HG03108 (cell line): ENCODE results near the gene TSPAN9.

Experiments used
- ATAC-seq: cut with Tn5 transposase; IDR thresholded peaks from one replicate; pipeline ENCODE4 v1.9.1; 2021; ENCODE audit warnings: moderate library complexity; ENCODE audit not compliant: unreplicated experiment

Gene TSPAN9

DNA sequence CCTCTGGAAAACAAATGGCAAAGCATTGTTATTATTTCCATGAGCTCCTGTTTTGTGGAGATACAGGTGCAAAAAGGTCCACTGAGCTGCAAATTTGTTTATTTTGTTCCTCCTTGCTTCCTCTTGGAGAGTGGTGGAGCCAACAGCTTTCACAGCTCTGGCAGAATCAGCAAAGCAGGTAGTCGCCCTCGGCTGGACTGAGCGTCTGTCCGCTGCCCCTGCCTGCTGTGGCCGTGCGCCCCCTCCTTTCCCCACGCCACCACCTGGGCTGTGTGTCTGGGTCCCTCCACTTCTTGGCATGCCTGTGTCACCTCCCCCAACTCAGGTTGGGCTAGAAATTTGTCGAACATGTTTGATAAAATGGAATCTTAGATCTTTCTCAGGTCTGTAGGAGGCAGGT is 188.2 kb downstream of the TSPAN9 start:
- no peak for ATAC-seq

DNA sequence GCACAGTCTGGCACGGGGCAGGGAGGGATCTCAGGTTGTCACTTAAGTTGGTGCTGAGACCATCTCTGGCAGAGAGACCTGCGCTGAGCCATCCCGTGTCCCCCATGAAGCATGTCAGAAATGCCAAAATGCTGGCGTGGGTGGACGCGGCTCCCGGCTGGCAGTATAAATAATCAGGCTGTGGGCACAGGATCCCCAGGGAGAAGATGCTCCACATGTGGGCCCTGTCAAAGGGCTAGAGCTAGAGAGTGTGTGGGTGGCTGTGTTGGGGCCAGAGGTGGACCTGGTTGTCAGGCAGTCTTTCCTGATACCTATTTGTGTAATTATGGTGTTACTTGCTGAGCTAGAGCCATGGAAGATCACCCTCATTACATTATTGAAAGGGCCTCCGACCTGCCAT is 189.5 kb downstream of the TSPAN9 start:
- ATAC-seq: no peak

DNA sequence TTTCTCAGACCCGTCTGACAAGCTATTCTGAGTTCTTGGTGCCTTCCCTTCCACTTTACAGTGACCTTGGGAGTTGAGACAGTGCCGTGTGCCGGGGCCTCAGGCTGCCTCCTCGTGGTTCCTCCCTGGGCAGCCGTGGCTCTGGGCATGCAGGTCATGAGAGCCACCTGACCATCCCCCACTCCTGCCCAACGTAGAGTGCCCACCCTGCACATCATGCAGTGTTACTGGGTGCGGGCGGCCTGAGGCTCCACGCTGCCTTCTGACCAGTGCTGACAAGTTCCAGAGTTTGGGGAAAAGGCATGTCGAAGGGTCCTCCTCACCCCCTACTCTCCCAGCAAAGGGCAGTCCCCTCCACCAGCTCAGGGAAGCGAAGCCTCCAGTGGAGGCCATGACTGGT is 190.5 kb downstream of the TSPAN9 start:
- ATAC-seq: no peak

DNA sequence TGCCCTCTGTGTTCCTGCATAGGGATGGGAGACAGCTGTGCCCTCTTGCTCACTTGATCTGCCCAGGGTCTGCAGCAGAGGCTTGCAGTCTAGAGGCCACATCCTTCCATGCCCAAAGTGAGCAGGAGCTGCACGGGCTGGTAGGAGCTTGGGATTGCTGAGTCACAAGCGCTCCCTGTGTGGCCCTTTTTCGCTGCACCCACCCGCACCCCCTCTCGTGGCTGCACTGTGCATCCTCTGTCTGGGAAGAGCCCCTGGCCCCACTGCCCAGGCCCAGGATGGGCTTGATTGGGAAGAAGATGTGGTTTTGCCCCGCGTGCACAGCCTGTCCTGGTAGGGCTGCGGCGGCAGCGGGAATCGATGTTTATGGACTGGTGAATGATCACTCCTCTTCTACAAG is 192.4 kb downstream of the TSPAN9 start:
- no peak for ATAC-seq

DNA sequence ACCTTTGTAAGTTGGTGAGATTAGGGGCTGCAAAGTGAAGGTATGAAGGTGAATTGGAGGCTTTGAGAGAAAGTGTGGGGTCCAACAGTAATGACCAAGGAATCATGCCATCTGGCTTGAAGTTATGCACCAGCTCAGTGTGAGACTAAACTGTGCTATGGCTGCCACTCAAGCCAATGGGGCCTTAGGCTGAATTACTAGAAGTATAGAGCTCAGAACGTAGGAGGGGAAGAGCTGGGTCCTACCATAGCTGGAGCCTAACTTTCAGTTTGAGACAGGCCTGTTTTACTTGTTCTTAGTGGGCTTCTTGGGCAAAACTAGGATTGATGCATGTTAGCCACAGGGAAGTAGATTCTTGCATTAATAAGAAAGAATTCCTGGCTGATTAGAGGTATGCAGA is 194.0 kb downstream of the TSPAN9 start:
- ATAC-seq: no peak

DNA sequence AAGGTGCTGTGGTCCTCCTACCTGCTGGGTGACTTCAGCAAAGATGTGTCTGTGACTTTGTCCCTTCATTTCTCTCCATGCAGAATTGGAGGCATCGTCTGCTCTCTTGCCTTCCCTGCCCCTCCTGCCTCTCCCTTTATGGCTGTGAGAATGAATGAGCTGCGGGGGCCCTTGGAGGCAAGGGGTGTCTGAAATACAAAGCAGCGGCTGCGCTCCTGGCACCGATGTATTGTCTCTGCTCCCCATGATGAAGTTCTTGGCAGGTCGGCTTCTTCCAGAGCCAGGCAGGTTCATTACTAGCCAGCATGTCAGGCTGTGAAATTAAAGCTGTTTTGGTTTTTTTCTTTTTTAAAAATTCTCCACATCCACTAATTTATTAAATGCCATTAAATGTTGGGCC is 194.5 kb downstream of the TSPAN9 start:
- no peak for ATAC-seq

DNA sequence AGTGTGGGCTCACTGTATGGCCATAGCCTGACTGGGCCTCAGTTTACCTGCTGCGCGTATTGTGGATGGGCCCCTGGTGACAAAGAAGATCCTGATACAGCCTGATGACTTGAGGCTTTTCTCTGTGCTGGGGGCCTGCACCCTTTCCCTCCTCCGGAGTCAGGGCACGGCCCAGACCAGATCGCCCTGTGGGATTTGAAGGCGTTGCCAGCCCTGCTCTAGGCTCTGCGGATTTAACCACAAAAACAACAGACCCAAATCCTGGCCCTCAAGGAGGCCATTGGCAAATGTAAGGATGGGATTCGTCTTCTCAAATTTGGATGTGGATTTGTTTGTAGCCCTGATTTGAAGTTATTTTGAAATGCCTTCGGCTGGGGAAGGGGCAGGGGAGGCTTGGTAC is 195.8 kb downstream of the TSPAN9 start:
- no peak for ATAC-seq

DNA sequence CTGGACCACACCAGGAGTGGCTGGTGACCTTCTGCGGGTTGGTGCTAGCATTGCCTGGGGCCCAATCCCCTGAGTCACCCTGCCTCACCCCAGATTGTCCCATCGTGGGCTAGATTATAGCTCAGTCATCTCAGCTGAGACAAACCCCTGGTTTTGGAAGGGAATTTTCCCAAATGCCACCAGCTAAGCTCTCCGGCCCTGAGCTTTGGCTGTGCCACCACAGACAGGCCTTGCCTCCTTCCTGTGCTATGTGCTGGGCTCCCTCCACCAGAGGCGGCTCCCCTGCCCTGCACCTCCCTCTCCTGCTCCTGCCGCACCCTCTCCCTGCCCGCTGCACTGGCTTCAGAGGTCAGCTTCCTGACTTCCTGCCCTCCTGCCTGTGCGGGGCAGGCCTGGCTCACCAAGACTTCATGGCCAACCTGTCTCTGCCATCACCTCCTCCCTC is 196.3 kb downstream of the TSPAN9 start:
- no peak for ATAC-seq

DNA sequence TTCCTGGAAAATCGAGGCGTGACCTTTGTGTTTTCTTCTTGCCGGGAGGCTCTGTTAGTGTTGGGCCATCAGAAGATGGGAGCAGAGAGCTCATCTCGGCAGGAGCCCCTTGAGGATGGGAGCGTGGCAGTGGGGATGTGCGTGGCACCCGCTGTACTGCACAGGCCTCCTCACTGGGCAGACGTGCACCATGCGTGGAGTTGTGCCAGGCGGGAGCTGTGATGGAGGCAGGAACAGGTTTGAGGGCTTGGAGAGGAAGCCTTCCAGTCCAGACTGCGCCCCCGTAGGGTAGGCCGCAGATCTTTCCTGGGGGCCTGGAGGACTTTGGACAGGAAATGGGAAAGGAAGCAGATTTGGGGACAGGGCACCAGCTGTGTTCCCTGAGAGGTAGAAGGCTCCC is 197.5 kb downstream of the TSPAN9 start:
- no peak for ATAC-seq

DNA sequence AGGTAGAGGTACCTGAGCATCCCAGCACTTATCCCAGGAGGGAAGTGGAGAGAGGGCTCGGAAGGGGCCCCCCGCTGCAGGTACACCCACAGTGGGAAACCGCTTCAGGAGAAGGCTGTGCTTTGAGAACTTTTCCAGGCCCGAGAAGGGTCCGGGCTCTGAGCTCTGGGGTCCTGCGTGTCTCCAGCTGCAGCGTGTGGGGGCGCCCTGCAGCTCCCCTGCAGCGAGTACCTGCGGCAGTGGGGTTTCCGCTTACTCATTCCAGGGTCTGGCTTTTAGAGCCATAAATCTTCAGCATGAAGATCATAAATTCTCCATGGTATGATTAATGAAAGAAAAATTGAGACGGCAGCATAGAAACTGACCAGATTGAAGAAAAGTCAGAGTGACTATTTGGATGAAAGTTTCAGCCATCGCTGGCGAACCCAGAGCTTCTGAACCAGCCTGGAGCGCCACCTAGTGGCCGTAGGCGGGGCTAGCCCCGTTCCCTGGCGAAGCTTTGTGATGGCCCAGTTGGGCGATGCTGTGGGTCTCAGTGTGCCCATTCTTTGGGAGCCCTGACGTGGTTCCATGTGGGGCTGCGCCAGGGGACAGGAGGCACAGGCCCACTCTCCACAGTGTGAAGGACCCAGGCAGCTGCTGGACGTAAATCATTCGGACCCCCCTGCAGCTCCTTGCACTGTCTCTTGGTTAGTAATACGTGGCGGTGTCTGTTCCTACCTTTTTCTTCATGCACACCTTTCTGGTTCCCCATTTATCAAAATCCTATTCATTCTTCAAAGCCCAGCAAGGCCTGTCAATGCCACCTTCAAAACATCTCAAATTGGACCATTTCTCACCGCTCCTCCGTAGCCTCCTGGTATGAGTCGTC is 198.2 kb downstream of the TSPAN9 start:
- ATAC-seq: no peak

DNA sequence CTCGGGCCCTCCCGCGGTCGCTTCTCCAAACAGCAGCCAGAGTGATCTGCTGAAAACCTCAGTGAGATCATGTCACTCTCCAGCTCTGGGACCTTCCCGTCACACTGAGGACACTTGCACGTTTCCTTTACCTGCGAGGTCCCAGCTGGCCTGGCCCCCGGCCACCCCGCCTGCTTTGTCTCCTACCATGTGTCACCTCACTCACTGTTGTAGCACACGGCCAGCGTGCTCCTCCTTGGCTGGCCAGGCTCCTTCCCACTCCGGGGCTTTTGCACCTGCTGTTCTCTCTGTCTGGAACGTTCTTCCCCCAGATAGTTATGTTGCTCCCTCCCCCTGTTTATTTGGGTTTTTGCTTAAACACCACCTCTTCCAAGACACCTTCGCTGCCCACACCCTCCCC is 199.0 kb downstream of the TSPAN9 start:
- no peak for ATAC-seq

DNA sequence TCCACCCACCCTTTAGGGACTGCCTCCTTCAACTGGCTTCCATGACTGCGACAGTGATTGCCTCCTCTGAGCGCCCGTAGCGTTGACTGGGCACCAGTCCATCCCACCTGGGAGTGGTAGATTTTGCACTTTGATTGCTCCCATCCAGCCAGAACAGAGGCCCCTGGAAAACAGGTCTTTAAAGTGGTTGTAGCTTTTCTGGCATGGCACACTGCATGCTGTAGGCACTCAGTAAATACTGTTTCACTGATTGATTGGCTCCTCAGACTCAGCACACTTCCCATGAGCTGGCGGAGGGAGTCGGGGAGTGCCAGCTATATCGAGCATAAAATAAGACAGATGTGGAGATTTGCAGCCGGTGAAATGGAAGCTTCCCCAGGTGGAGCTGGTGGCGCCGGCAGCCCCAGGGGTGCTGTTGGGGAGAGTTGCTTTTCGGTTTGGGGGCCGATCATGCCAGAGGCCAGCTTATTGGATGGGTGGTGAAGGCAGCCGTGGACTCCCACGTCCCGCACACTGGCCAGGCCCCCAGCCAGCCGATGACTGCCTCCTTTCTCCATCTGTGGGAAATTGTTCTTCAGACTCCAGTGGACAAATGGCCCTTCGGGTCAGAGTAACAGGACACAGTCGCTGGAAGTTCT is 200.2 kb downstream of the TSPAN9 start:
- ATAC-seq: no peak

DNA sequence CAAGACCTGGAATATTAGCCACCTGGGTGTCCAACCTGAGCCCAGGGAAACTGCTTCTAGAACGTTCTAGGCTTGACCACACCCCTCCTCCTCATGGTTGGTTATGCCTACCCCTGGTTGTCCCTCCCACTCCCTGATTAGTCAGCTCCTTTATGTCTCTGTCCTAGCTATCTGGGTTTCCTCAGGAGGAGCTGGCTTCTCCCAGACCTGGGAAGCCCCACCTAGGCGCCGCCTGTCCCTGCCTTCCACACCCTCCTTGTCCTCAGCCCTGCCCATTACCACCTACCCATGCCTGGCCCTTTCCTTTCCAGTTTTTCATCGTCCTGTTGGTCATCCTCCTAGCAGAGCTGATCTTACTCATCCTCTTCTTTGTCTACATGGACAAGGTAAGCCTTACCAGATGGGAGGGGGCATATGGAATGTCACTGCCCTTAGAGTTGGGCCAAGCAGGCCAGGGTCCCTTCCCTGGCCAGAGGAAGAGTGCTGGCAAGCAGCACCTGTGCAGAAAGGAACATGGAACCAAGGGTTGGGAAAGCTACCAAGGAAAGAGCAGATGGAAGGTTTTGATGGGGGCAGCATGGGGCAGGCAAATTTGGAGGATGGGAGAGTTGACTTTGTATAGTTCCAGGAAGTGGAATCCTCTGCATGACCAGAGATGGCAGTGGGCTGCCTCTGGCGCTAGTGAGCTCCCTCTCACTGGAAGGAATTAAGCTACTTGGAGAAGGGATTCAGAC is 201.7 kb downstream of the TSPAN9 start:
- ATAC-seq: no peak

DNA sequence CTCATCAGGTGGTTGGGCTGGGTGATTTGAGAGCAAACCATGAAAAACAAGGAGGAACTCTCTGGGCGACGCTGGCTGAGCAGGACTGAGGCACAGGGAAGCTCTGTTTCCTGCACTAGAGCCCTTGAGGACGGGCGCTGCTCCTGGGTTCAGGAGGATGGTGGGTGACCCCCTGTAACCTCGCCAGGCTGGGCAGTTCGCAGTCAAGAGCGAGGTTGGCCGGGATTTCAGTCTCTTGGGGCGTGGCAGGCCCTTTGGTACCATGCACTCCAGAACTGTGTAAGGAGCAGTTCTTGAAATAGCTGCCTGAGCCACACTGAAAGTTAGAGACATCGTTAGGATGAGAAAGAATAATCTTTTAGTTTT is 202.2 kb downstream of the TSPAN9 start:
- no peak for ATAC-seq

DNA sequence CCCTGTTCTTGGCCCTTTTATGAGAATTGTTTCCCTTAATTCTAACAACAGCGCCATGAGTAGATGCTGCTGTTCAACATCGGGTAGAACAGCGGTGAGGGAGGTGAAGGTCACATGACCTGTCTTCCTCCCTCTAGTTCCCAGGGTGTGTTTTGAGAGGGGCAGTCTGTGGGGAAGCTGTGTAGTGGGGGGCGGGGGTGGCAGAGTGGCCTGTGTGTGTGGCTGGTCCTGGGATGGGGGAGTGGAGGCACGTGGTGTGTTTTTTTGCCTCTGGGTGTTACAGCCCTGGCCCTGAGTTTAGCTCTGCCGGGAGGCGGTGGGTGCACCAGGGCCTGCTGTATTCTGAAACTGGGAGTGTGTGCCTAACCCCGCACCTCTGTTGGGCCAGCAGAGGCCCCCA is 202.7 kb downstream of the TSPAN9 start:
- ATAC-seq: no peak

DNA sequence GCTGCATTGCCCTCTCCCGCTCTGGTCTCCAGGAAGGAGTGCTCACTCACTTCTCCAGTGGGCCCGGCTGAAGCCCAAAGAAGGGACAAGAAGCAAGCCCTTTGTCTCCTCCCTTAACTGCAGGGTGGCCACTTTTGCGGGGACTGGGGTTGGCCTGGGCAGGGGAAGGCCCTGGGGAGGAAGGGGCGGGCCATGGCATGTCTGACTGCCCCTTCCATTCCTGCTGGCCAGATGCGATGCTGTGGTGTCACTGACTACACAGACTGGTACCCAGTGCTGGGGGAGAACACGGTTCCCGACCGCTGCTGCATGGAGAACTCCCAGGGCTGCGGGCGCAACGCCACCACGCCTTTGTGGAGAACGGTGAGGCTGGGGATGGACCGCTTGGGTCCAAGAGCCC is 203.8 kb downstream of the TSPAN9 start:
- ATAC-seq: no peak

DNA sequence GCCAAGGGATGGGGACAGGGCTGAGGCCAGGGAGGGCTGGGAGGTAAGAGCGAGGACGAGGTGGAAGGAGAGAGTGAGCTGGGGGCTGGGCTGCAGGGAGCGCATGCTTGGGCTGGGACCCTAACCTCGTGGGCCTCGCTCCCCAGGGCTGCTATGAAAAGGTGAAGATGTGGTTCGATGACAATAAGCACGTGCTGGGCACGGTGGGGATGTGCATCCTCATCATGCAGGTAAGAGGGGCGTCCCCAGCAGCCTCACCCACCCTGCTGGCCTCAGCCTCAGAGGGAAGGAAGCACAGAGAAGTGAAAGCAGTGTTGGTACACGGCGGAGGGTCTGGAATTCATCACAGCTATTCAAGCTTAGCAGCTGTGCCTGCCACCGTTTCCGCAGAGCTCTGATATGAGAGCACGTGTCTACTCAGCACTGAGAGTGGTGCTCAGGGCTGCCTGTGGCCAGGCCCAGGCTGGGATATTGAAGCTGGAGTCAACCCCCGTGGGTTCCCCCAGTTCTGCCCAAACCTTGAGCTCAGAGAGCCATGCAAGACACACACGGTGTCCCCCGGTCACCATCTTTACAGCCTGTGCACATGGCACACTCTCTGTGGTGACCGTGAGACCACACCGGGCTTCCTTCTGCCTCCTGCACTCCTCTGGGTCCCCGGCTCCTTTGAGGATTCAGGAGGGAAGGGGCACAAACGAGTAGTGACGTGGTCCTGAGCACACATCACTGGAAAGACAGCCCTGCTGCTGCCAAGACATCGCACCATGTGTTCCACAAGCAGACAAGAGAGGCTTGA is 204.6 kb downstream of the TSPAN9 start:
- no peak for ATAC-seq

DNA sequence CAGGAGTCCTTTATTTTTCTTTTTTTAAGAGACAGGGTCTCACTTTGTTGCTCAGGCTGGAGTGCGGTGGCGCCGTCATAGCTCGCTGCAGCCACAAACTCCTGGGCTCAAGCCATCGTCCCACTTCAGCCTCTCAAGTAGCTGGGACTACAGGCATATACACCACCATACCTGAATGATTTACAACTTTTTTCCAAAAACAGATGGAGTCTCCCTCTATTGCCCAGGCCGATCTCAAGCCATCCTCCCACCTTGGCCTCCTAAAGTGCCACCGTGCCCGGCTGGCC is 205.1 kb downstream of the TSPAN9 start:
- ATAC-seq: no peak

DNA sequence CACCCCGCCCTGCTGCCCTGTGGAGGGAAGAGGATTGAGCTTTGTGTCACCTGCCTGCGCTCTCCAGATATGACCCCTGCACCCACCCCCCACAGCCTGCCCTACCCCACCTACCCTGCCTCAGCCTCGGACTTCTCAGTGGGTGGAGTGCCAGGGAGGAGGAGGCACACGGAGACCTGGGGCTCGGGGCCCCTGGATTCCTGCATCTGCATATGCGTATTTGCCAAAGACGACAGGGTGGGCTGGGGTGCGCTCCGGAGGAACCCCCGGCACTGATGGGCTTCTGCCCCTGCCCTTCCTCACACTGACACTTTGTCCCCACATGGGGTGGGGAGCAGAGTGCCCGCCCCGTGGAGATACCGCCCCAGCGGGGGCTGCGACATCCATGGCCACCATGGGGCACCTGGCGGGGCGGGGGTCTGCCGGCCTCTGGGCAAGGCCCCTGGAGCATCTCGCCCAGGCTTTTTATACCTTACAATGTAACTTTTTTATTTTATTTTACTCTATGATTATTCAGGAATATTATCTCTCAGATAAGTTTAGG is 206.0 kb downstream of the TSPAN9 start:
- ATAC-seq: no peak

DNA sequence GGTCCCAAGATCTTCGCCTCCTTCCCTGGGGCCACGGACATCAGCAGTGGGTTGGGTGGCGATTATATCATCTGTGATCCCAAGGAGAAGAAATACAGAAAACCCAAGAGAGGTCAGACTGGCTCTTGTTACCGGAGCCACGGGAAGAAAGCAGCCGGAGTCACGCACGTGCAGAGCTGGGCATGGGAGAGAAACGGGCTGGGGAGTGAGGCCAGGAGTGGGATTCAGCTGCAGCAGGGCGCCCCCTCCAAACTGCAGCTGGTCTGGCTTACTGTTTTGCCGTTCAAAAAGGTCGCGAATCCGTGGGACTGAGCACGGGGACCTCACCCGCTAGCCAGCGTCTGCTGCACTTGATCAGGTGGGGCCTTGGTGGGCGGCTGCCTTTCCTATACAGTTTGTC is 207.2 kb downstream of the TSPAN9 start:
- ATAC-seq: no peak

DNA sequence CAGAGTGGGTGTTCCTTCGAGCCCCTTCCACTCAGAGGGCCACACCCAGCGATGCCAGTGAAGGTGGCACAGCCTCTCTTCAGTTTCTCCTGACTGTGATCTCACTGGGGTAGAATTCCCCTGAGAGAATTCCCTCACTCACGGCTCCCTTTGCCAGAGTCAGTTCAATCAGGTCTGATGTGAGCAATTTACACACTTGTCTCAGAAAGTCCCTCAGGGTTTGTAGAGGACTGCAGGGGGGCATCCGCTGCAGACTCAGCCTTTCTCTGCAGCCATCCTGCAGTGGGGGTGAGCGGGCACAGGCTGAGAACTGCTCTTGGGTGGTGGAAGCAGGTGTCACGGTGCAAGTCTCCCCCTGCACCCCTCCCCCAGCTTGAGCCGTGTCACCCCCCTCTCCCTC is 208.4 kb downstream of the TSPAN9 start:
- ATAC-seq: no peak
